GM21360 (cell line): ENCODE results near the gene INPP1.

ENCODE experiments used
- ATAC-seq: cut with Tn5 transposase; IDR thresholded peaks from one replicate; pipeline ENCODE4 v1.9.1; 2021; ENCODE audit warnings: mild to moderate bottlenecking, moderate library complexity; ENCODE audit not compliant: unreplicated experiment

The INPP1 gene

GRCh38 chr2:190360965-190361364 is 17.6 kb downstream of the INPP1 start:
- ATAC-seq = no peak

GRCh38 chr2:190361572-190361971 is 18.2 kb downstream of the INPP1 start:
- no peak for ATAC-seq

- ATAC-seq = no peak
These were observed 19.5 kb downstream of the INPP1 start for GRCh38 chr2:190362894-190363293.

- ATAC-seq = no peak
These were observed 22.3 kb downstream of the INPP1 start for GRCh38 chr2:190365499-190366204.

GRCh38 chr2:190366248-190366753 is 22.9 kb downstream of the INPP1 start:
- no peak for ATAC-seq

GRCh38 chr2:190367091-190367490 is 23.7 kb downstream of the INPP1 start:
- ATAC-seq = no peak

GRCh38 chr2:190369635-190370034 is 26.2 kb downstream of the INPP1 start:
- ATAC-seq = no peak

GRCh38 chr2:190376083-190376482 is 32.7 kb downstream of the INPP1 start:
- ATAC-seq = no peak

DNA sequence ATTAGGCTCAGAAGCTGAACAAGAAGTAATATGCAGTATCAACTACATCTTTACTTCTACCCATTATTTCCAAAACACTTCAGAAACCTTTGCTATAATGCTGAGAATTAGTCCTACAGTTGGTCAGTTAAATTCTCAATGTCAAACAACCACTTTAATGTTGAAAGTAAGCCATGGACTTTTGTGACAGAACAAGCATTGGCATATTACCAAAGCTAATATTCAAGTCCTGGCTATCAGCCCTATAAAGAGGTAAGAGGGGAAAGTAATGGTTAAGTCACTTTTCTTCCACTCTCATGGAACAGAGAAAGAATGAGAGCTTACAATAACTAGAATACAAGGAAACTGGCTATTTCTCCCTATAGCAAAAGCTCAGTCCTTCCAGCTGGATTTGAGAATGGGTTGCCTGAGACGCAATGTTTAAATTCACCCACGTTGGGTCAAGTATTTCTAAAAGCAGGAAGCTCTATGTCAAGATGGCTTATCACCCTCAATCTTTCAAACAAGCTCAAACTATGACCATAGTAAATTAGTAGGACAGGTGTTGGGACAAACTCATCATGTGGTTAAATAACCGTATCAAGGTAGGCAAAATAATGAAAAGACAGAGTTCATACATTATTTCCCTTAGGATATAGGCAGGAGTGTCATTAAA is 33.3 kb downstream of the INPP1 start:
- ATAC-seq = no peak

- no peak for ATAC-seq
These were observed 35.5 kb downstream of the INPP1 start for GRCh38 chr2:190378880-190379237.

GRCh38 chr2:190379249-190379964 is 36.0 kb downstream of the INPP1 start:
- ATAC-seq = no peak

DNA sequence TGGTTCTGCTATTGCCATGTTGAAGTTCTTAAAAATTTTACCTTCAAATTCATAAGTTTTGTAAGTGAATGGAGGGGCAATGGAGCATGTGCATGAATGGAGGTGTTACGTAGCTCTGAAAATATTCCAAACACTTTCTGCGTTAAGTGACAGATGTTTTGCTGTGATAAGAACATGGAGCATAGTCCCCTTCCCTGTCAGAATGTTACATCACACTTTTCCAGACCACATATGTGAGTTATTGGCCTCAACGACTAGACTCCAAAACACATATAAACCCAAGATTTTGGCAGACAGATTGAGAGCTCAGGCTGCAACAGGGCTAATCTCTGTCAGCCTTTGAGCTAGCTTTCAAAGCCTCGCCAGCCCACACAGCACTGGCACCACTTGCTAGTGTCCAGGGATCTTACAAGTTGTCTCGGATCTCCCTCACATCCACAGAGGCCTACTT is 37.6 kb downstream of the INPP1 start:
- no peak for ATAC-seq

- peak; percentile 80 for ATAC-seq
These were observed 39.5 kb downstream of the INPP1 start for GRCh38 chr2:190382851-190383250.

DNA sequence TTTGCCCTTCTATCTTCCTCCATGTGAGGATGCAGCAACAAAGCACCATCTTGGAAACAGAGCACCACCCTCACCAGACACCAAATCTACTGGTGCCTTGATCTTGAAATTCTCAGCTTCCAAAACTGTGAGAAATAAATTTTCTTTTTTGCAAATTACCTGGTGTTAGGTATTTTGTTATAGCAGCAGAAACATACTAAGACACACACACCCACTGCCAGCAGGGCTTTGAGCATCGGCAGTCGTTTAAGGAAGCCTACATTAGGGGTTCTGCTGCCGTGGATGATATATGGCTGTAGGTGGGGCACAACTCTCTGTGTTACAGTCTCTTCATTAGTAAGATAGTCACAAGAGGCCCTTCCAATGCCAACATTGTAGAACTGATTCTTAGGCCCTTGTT is 44.0 kb downstream of the INPP1 start:
- ATAC-seq = no peak

GRCh38 chr2:190396271-190396670 is 52.9 kb downstream of the INPP1 start:
- no peak for ATAC-seq

GRCh38 chr2:190402986-190403603 is 59.7 kb downstream of the INPP1 start:
- no peak for ATAC-seq

DNA sequence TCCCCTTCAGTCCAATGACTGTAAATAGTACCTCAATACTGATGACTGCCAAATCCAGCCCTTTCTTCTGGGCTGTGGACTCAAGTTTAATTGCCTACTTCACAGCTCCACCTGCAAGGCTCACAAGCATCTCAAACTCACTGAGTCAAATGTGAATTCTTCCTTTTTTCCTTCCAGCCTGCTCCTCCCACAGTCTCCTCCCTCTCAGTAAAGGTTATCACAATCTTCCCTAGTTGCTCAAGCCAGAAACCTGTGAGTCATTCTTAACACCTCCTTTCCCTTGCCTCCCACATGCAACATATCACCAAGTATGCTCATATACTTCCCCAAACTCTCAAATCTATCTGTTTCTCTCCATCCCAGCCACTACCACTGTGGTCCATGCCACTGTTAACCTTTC is 61.1 kb downstream of the INPP1 start:
- ATAC-seq = no peak

DNA sequence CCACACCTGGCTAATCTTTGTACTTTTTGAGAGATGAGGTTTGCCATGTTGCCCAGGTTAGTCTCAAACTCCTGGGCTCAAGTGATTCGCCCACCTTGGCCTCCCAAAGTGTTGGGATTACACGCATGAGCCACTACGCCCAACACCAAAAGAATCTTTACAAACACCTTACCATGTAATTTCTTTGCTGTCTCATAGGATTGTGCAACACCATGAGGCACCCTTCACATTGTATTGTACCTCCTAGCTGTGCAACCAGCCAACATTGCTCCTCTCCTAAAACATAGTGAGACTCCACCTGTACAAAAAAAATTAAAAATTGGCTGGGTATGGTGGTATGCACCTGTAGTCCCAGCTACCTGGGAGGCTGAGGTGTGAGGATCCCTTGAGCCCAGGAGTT is 61.7 kb downstream of the INPP1 start:
- no peak for ATAC-seq

DNA sequence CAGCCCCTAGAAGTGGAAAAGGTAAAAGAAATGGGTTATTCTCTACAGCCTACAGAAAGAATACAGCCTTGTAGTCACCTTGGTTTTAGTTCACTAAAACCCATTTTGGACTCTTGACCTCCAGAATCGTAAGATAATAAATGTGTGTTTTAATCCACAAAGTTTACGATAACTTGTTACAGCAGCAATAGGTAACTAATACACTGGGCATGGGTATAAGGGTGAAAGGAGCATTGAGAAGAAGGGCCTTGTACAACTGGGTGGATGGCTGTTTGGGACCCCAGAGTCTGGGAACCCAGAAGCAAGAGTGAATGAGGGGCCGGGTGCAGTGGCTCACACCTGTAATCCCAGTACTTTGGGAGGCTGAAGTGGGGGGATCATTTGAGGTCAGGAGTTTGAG is 62.6 kb downstream of the INPP1 start:
- no peak for ATAC-seq

DNA sequence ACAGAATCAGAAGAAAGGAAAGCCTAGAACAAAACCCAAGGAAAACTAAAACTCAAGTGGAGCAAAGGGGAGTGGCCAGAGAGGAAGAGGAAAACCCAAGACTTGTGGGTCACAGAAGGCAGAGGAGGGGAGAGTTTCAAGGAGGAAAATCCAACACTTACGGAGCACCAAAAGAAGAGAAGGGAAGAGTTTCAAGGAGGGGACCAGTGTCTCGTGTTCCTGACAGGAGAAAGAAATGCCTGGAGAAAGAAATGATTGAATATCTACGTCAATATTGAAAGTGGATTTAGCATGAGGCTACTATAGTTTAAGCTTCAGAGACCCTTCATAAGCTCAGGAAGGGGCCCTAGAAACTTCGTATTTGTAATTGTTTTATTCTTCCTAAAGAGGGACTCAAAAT is 63.4 kb downstream of the INPP1 start:
- ATAC-seq = no peak

GRCh38 chr2:190407246-190407661 is 63.9 kb downstream of the INPP1 start:
- ATAC-seq = no peak
